ENCODE results near the gene CFAP77. TPM values are rescaled to one million over a fixed set of nuclear protein-coding genes. Genes with fewer than 3 reads are reported as not detected.

The CFAP77 gene
- total and polyA plus RNA-seq, 2 of the 13 experiments (the other 11 are each of a cell fraction or from before 2014, with no cell fraction given) = not detected

GRCh38 chr9:132506977-132507669 is 97.1 kb downstream of the CFAP77 start:
- intact Hi-C loops (cut with micrococcal nuclease; ENCODE audit: unreplicated experiment) = loop anchor here (1.0 to 10.0 kb wide), 3 partner anchors 68 to 293 kb away; partner anchors contain the start of gene CFAP77
- H4K20me1 ChIP-seq (ENCODE audit: insufficient read depth, low read length) = 0 out of 2 replicates have a peak, but pooled peaks cover 3% of the 10 kb centered on the region
- no peak overlapping the region for H3K27ac ChIP-seq (ENCODE audit: extremely low read length, insufficient read depth, low read length)
- WGBS (ENCODE audit: low lambda C conversion rate) = 28% methylated on average over 9 of the region's 9 CpGs
- H3K4me2 ChIP-seq (ENCODE audit: low read depth, low read length) = no peak overlapping the region
- H3K9me3 ChIP-seq (ENCODE audit: low read length) = no peaks in the 10 kb centered on the region
- BruUV-seq (replicated peaks) = no TSS peak
- no peak overlapping the region for H3K4me3 ChIP-seq (replicated peaks in 1 of 3; ENCODE audit: insufficient read depth in 1 of 3, low read depth in 2 of 3, low read length in 3 of 3)
- no peak for DNase-seq (ENCODE audit: low spot score)
- ChIA-PET CTCF (ENCODE audit: low intra/inter-chr PET ratio, low total read pairs) (interaction anchor here (1.0 to 3.2 kb wide), 3 partner anchors 60 to 96 kb away, joined by 3 to 17 read pairs (median 4); no protein-coding TSS in a partner anchor), POLR2A (no interaction called here)
- no peaks in the 10 kb centered on the region for H3K36me3 ChIP-seq (replicated peaks in 1 of 2; ENCODE audit: control insufficient read depth in 1 of 2, insufficient read depth in 2 of 2, low read length in 2 of 2)
- H3K4me1 ChIP-seq (ENCODE audit: insufficient read depth, low read length) = no peaks in the 10 kb centered on the region
- FAIRE-seq = no peak
- H3K27me3 ChIP-seq (ENCODE audit: control insufficient read depth in 1 of 2, insufficient read depth in 2 of 2, low read length in 2 of 2) = peaks cover 9 to 75% of the 10 kb centered on the region in 2 experiments
- no peaks in the 10 kb centered on the region for H3K79me2 ChIP-seq (ENCODE audit: insufficient read depth, low read length)
- TF ChIP-seq ZFP91 (CRISPR knock-in tag; IDR thresholded peaks at IDR 0.05; ENCODE audit: borderline replicate concordance) = 0 out of 2 replicates have a peak, but pooled peaks have one; percentile 1
- TF ChIP-seq RBAK (CRISPR knock-in tag; IDR thresholded peaks at IDR 0.05) = no peak
- H3K9ac ChIP-seq (ENCODE audit: insufficient read depth, low read depth, low read length) = no peak overlapping the region
- no peak for ATAC-seq
- in situ Hi-C loops (cut with HindIII; ENCODE audit: extremely low pct_ligation_motif_present, low pct_unique_long_range_greater_than_20kb) = loop anchor here (5.0 to 10.0 kb wide), 2 partner anchors 70 to 92 kb away; partner anchors contain the start of gene CFAP77
- no peak overlapping the region for H2AFZ ChIP-seq (ENCODE audit: low read length)
